NCI-H82 treated with DMSO at 0.1 percent for 48 hours (cell line): ENCODE measurements around the gene SLC22A13.
"Not testable (repeated sequence)": the region's sequence is repeated elsewhere in the genome, so short reads cannot be mapped to it uniquely, and the experiment has no call there.

Experiments used
- DNase-seq: peaks from one replicate; lab custom pipeline; 2025; ENCODE audit not compliant: unreplicated experiment; lab: John Stamatoyannopoulos, UW

The SLC22A13 gene

GRCh38 chr3:38265604-38266307, at the start of gene SLC22A13:
SLC22A13 (plus strand) TSS chr3:38265812; CDS start chr3:38265861, 49 bp downstream.
- no peak for DNase-seq

- no peak for DNase-seq
Measured at GRCh38 chr3:38219609-38220197, 45.9 kb upstream of the SLC22A13 start.

GRCh38 chr3:38221005-38221404, 44.6 kb upstream of the SLC22A13 start:
- DNase-seq: no peak

GRCh38 chr3:38222032-38222634, 43.5 kb upstream of the SLC22A13 start:
- DNase-seq: no peak

GRCh38 chr3:38224357-38224756, 41.3 kb upstream of the SLC22A13 start:
- no peak for DNase-seq

- no peak for DNase-seq
Measured at GRCh38 chr3:38226273-38226672, 39.3 kb upstream of the SLC22A13 start.

GRCh38 chr3:38227989-38228388, 37.6 kb upstream of the SLC22A13 start:
- DNase-seq: no peak

- no peak for DNase-seq
Measured at GRCh38 chr3:38229036-38229435, 36.6 kb upstream of the SLC22A13 start.

GRCh38 chr3:38232701-38233100, 32.9 kb upstream of the SLC22A13 start:
- DNase-seq: no peak

- DNase-seq: no peak
Measured at GRCh38 chr3:38235466-38235865, 30.1 kb upstream of the SLC22A13 start.

GRCh38 chr3:38238416-38239008, 27.1 kb upstream of the SLC22A13 start:
- DNase-seq: no peak

- DNase-seq: not testable (repeated sequence)
Measured at GRCh38 chr3:38242812-38243211, 22.8 kb upstream of the SLC22A13 start.

- DNase-seq: no peak
Measured at GRCh38 chr3:38245930-38246329, 19.7 kb upstream of the SLC22A13 start.

- no peak for DNase-seq
Measured at GRCh38 chr3:38247366-38248035, 18.1 kb upstream of the SLC22A13 start.

- DNase-seq: no peak
Measured at GRCh38 chr3:38250198-38250597, 15.4 kb upstream of the SLC22A13 start.

- no peak for DNase-seq
Measured at GRCh38 chr3:38251197-38251596, 14.4 kb upstream of the SLC22A13 start.

- DNase-seq: no peak
Measured at GRCh38 chr3:38253704-38254103, 11.9 kb upstream of the SLC22A13 start.

GRCh38 chr3:38254872-38255271, 10.7 kb upstream of the SLC22A13 start:
- no peak for DNase-seq

GRCh38 chr3:38255627-38256026, 10.0 kb upstream of the SLC22A13 start:
- DNase-seq: no peak

- no peak for DNase-seq
Measured at GRCh38 chr3:38257583-38257982, 8.0 kb upstream of the SLC22A13 start.

GRCh38 chr3:38260474-38260873, 5.1 kb upstream of the SLC22A13 start:
- DNase-seq: peak; percentile 73
